IMR-90 (cell line): ENCODE data around the gene LY9.

ENCODE experiments used
- BHLHE40 ChIP-seq: fragments of 150-350 bp; IDR thresholded peaks from 2 replicates; pipeline ENCODE4 v1.6.1; 2016; ENCODE audit warnings: mild to moderate bottlenecking, low read depth, low read length
- CEBPB ChIP-seq: IDR thresholded peaks from 2 replicates; pipeline ENCODE4 v1.6.1; 2012; ENCODE audit warnings: low read depth, low read length, improper control_type of control experiment
- CTCF ChIP-seq: conservative IDR thresholded peaks from 2 replicates; pipeline ENCODE4 v1.5.1; 2012; ENCODE audit warnings: mild to moderate bottlenecking, low read depth, low read length, improper control_type of control experiment
- FOS ChIP-seq: fragments of 150-350 bp; IDR thresholded peaks from 2 replicates; pipeline ENCODE4 v1.6.1; 2016; ENCODE audit warnings: low read depth, low read length
- MAFK ChIP-seq: IDR thresholded peaks from 2 replicates; pipeline ENCODE4 v1.6.1; 2012; ENCODE audit warnings: low read depth, low read length, improper control_type of control experiment
- MAZ ChIP-seq: IDR thresholded peaks from 2 replicates; pipeline ENCODE4 v1.6.1; 2012; ENCODE audit warnings: low read depth, mild to moderate bottlenecking, low read length, improper control_type of control experiment, moderate library complexity, borderline replicate concordance
- NFE2L2 ChIP-seq: fragments of 150-350 bp; IDR thresholded peaks from 2 replicates; pipeline ENCODE4 v1.6.1; 2016; ENCODE audit warnings: low read depth, mild to moderate bottlenecking, low read length
- POLR2A ChIP-seq: IDR thresholded peaks from 2 replicates; pipeline ENCODE4 v1.6.1; 2012; ENCODE audit warnings: mild to moderate bottlenecking, low read depth, low read length
- RAD21 ChIP-seq: IDR thresholded peaks from 2 replicates; pipeline ENCODE4 v1.6.1; 2012; ENCODE audit warnings: low read length, improper control_type of control experiment
- RCOR1 ChIP-seq: IDR thresholded peaks from 2 replicates; pipeline ENCODE4 v1.6.1; 2012; ENCODE audit warnings: mild to moderate bottlenecking, low read length, improper control_type of control experiment; ENCODE audit not compliant: insufficient replicate concordance
- RFX5 ChIP-seq: IDR thresholded peaks from 2 replicates; pipeline ENCODE4 v1.8.0; 2012; ENCODE audit warnings: low read depth, mild to moderate bottlenecking, low read length, moderate library complexity
- SMC3 ChIP-seq: fragments of 150-350 bp; IDR thresholded peaks from 2 replicates; pipeline ENCODE4 v1.6.1; 2016; ENCODE audit warnings: low read depth, mild to moderate bottlenecking, antibody characterized with exemption, low read length, moderate library complexity
- USF2 ChIP-seq: fragments of 150-350 bp; IDR thresholded peaks from 2 replicates; pipeline ENCODE4 v1.6.1; 2017; ENCODE audit warnings: mild to moderate bottlenecking, antibody characterized with exemption, low read length, low read depth

- no peak for TF ChIP-seq CTCF
- no peak for TF ChIP-seq FOS
- TF ChIP-seq NFE2L2 = no peak
- TF ChIP-seq POLR2A = no peak
- no peak for TF ChIP-seq RAD21
- no peak for TF ChIP-seq BHLHE40
- no peak for TF ChIP-seq RFX5
- TF ChIP-seq RCOR1 = no peak
- no peak for TF ChIP-seq MAFK
- TF ChIP-seq MAZ = no peak
- no peak for TF ChIP-seq SMC3
- no peak for TF ChIP-seq USF2
- no peak for TF ChIP-seq CEBPB
These were observed 6.8 kb upstream of the LY9 start for GRCh38 chr1:160789051-160789701.
